Measurements from ENCODE around the gene RAPGEF2.

DNA sequence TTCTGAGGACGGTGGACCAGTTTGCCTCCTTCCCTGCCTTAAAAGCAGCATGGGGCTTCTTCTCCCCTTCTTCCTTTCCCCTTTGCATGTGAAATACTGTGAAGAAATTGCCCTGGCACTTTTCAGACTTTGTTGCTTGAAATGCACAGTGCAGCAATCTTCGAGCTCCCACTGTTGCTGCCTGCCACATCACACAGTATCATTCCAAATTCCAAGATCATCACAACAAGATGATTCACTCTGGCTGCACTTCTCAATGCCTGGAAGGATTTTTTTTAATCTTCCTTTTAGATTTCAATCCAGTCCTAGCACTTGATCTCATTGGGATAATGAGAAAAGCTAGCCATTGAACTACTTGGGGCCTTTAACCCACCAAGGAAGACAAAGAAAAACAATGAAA, 255.3 kb downstream of the RAPGEF2 start:
- TF ChIP-seq, protein P1, sequence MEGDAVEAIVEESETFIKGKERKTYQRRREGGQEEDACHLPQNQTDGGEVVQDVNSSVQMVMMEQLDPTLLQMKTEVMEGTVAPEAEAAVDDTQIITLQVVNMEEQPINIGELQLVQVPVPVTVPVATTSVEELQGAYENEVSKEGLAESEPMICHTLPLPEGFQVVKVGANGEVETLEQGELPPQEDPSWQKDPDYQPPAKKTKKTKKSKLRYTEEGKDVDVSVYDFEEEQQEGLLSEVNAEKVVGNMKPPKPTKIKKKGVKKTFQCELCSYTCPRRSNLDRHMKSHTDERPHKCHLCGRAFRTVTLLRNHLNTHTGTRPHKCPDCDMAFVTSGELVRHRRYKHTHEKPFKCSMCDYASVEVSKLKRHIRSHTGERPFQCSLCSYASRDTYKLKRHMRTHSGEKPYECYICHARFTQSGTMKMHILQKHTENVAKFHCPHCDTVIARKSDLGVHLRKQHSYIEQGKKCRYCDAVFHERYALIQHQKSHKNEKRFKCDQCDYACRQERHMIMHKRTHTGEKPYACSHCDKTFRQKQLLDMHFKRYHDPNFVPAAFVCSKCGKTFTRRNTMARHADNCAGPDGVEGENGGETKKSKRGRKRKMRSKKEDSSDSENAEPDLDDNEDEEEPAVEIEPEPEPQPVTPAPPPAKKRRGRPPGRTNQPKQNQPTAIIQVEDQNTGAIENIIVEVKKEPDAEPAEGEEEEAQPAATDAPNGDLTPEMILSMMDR (IDR thresholded peaks at IDR 0.05): no peak
- TF ChIP-seq POLR2A (IDR thresholded peaks at IDR 0.05): no peak

Measured in testis (tissue), 2 donors.